Upper lobe of right lung (tissue), 1 donor: ENCODE measurements around the gene UBE2D2. TPM values are rescaled to one million over a fixed set of nuclear protein-coding genes. Genes with fewer than 3 reads are reported as not detected.
"Not testable (repeated sequence)": the region's sequence is repeated elsewhere in the genome, so short reads cannot be mapped to it uniquely, and the experiment has no call there.

ENCODE experiments used
- ATAC-seq: fragments of 200-7000 bp; cut with Tn5 transposase; one replicate; pipeline ENCODE4 v1.9.1; 2020; ENCODE audit warnings: mild to moderate bottlenecking, moderate library complexity
- DNase-seq: peaks from one replicate; pipeline ENCODE4 v3.0.0-alpha.2; 2020
- H3K27ac ChIP-seq: fragments of 200-600 bp; one replicate; pipeline ENCODE4 v1.8.0; 2022
- H3K27me3 ChIP-seq: fragments of 200-600 bp; one replicate; pipeline ENCODE4 v1.8.0; 2022; ENCODE audit warnings: mild to moderate bottlenecking
- H3K36me3 ChIP-seq: fragments of 200-600 bp; one replicate; pipeline ENCODE4 v1.8.0; 2022
- H3K4me1 ChIP-seq: fragments of 200-600 bp; one replicate; pipeline ENCODE4 v1.8.0; 2022
- H3K4me3 ChIP-seq: fragments of 200-600 bp; one replicate; pipeline ENCODE4 v1.8.0; 2022; ENCODE audit warnings: mild to moderate bottlenecking
- H3K9me3 ChIP-seq: fragments of 200-600 bp; one replicate; pipeline ENCODE4 v1.8.0; 2022
- intact Hi-C: fragments of 100-400 bp; cut with DNase I; formaldehyde crosslinking; loops from one replicate; pipeline ENCODE4 v1.11.0; 2022
- total RNA-seq: library from RNA; stranded (reverse); fragmentation: NEBNext Ultra II Directional; extraction: Animal tissue kit (Norgen Biotek cat#: 25700); gene quantifications from one replicate; pipeline ENCODE4 v1.2.1, GENCODE V29; 2021
- TF ChIP-seq, protein P1 (sequence below): fragments of 200-600 bp; IDR thresholded peaks from one replicate; pipeline ENCODE4 v1.8.0; 2022; ENCODE audit warnings: antibody characterized with exemption
- donor health status: DM: no; HTN: yes; CAD: no; lungs with severe emphysema.

UBE2D2 gene
- total RNA-seq, 1 donor from 2014 or later: 95.9 TPM

- Histone ChIP-seq H3K36me3 (no peaks in the 10 kb centered on the region), H3K4me1 (peaks cover 14% of the 10 kb centered on the region), H3K4me3 (no peak overlapping the region), H3K27ac (no peak overlapping the region), H3K27me3 (no peaks in the 10 kb centered on the region), H3K9me3 (no peaks in the 10 kb centered on the region)
- TF ChIP-seq, protein P1, sequence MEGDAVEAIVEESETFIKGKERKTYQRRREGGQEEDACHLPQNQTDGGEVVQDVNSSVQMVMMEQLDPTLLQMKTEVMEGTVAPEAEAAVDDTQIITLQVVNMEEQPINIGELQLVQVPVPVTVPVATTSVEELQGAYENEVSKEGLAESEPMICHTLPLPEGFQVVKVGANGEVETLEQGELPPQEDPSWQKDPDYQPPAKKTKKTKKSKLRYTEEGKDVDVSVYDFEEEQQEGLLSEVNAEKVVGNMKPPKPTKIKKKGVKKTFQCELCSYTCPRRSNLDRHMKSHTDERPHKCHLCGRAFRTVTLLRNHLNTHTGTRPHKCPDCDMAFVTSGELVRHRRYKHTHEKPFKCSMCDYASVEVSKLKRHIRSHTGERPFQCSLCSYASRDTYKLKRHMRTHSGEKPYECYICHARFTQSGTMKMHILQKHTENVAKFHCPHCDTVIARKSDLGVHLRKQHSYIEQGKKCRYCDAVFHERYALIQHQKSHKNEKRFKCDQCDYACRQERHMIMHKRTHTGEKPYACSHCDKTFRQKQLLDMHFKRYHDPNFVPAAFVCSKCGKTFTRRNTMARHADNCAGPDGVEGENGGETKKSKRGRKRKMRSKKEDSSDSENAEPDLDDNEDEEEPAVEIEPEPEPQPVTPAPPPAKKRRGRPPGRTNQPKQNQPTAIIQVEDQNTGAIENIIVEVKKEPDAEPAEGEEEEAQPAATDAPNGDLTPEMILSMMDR: no peak
- no peak for ATAC-seq
- no peak for DNase-seq
- intact Hi-C loops: no loop called here
Observed at GRCh38 chr5:139593716-139594319, 32.7 kb downstream of the UBE2D2 start.

DNA sequence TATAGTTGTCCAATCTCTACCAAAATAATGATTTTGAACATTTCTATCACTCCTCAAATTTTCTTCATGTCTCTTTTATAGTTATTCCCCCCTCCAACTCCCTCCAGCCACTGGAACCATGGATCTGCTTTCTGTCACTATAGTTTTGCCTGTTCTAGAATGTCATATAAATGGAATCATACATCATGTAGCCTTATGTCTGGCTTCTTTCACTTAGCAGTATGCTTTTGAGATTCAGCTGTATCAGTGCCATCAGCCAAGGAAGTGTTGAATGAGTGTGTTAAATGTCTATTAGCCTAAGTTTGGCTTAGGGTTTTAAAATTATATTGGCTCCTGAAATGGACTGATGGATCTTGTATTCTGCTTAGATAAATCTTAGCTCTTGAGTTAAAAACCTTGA lies 36.0 kb downstream of the UBE2D2 start:
- TF ChIP-seq, protein P1: no peak
- peaks cover 9% of the 10 kb centered on the region for H3K4me1 ChIP-seq
- H3K27me3 ChIP-seq: no peaks in the 10 kb centered on the region
- peaks cover 20% of the 10 kb centered on the region for H3K36me3 ChIP-seq
- no peak overlapping the region for H3K27ac ChIP-seq
- no peak overlapping the region for H3K4me3 ChIP-seq
- intact Hi-C loops: no loop called here
- DNase-seq (no peak), ATAC-seq (no peak)
- H3K9me3 ChIP-seq: no peaks in the 10 kb centered on the region

DNA sequence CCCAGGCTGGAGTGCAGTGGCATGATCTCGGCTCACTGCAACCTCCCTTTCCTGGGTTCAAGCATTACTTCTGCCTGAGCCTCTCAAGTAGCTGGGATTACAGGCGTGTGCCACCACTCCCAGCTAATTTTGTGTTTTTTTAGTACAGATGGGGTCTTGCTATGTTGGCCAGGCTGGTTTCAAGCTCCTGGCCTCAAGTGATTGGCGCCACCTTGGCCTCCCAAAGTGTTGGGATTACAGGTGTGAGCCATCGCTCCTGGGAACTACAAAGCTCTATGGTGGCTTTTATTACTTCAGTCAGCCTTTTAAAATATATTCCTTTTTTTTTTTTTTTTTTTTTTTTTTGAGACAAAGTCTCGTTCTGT lies 37.4 kb downstream of the UBE2D2 start:
- H3K27ac ChIP-seq, intact Hi-C loops, H3K4me3 ChIP-seq, H3K4me1 ChIP-seq, H3K27me3 ChIP-seq, H3K9me3 ChIP-seq, ATAC-seq, DNase-seq: not testable (repeated sequence)
- peaks cover 34% of the 10 kb centered on the region for H3K36me3 ChIP-seq

- no peak overlapping the region for H3K27ac ChIP-seq
- DNase-seq: no peak
- no peak for ATAC-seq
- H3K9me3 ChIP-seq: no peaks in the 10 kb centered on the region
- H3K36me3 ChIP-seq: peaks cover 46% of the 10 kb centered on the region
- no peaks in the 10 kb centered on the region for H3K4me1 ChIP-seq
- H3K4me3 ChIP-seq: no peak overlapping the region
- TF ChIP-seq, protein P1: no peak
- no peaks in the 10 kb centered on the region for H3K27me3 ChIP-seq
- intact Hi-C loops: no loop called here
Observed at GRCh38 chr5:139600336-139600949, 39.3 kb downstream of the UBE2D2 start.

DNA sequence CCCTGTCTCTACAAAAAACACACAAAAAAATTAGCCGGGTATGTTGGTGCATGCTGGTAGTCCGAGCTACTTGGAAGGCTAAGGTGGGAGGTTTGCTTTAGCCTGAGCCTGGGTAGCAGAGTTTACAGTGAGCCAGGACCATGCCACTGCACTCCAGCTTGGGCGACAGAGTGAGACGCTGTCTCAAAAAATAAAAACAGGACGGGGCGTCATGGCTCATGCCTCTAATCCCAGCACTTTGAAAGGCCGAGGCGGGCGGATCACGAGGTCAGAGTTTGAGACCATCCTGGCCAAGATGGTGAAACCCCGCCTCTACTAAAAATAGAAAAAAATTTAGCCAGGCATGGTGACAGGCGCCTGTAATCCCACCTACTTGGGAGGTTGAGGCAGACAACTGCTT lies 40.3 kb downstream of the UBE2D2 start:
- intact Hi-C loops: no loop called here
- DNase-seq (no peak), ATAC-seq (no peak)
- Histone ChIP-seq H3K36me3 (peaks cover 48% of the 10 kb centered on the region), H3K27ac (no peak overlapping the region), H3K4me1 (no peaks in the 10 kb centered on the region), H3K27me3 (no peaks in the 10 kb centered on the region), H3K9me3 (no peaks in the 10 kb centered on the region), H3K4me3 (no peak overlapping the region)
- TF ChIP-seq, protein P1: no peak

DNA sequence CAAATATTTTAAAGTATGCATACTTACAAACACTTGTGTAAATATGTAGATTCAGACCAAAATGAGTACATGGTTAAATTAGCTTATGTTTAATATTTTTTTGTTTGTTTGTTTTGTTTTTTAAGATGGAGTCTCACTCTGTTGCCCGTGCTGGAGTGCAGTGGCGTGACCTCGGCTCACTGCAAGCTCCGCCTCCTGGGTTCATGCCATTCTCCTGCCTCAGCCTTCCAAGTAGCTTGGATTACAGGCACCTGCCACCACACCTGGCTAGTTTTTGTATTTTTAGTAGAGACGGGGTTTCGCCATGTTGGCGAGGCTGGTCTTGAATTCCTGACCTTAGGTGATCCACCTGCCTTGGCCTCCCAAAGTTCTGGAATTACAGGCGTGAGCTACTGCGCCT lies 40.8 kb downstream of the UBE2D2 start:
- DNase-seq, intact Hi-C loops: not testable (repeated sequence)

More for the DNA sequence above, 40.8 kb downstream of the UBE2D2 start:
- H3K27ac ChIP-seq, ATAC-seq, H3K4me1 ChIP-seq, H3K4me3 ChIP-seq, H3K9me3 ChIP-seq, H3K27me3 ChIP-seq: not testable (repeated sequence)
- peaks cover 54% of the 10 kb centered on the region for H3K36me3 ChIP-seq
